K562 (cell line): ENCODE results near the gene ADAM30. TPM values are rescaled to one million over a fixed set of nuclear protein-coding genes. Genes with fewer than 3 reads are reported as not detected.

ENCODE experiments used
- C11orf30 ChIP-seq: fragments of 450-650 bp; IDR thresholded peaks from 2 replicates; pipeline ENCODE4 v1.6.1; 2016; ENCODE audit warnings: low read depth, mild to moderate bottlenecking
- HLTF ChIP-seq: fragments of 450-650 bp; IDR thresholded peaks from 2 replicates; pipeline ENCODE4 v1.6.1; 2016
- L3MBTL2 ChIP-seq: fragments of 450-650 bp; IDR thresholded peaks from 2 replicates; pipeline ENCODE4 v1.6.1; 2016; ENCODE audit warnings: mild to moderate bottlenecking, moderate library complexity
- MEIS2 ChIP-seq: fragments of 450-650 bp; IDR thresholded peaks from 2 replicates; pipeline ENCODE4 v1.6.1; 2014; ENCODE audit warnings: mild to moderate bottlenecking; ENCODE audit not compliant: partially characterized antibody
- ZNF586 ChIP-seq: fragments of 450-650 bp; formaldehyde crosslinking; conservative IDR thresholded peaks from 2 replicates; pipeline ENCODE4 v1.4.0; 2020; ENCODE audit warnings: mild to moderate bottlenecking, moderate library complexity
- polyA plus RNA-seq, 8 experiments: library from polyadenylated mRNA; depleted of rRNA in 4 of 8; stranded (reverse) in 5 of 8; unstranded in 3 of 8; fragments of >200 nt; fragmentation: Nextera tagmentation in 2 of 8; fragmentation: Illumina TruSeq in 1 of 8; extraction: Ambion mirVana in 2 of 8; extraction: Trizol in 1 of 8; gene quantifications; 2 replicates each; pipeline versions ENCODE4 v1.2.1 to v1.2.3, GENCODE V29; 2011 to 2014; ENCODE audit warnings: inconsistent platforms in 1 of 8, missing spikeins in 1 of 8
- total RNA-seq, 7 experiments: library from RNA; depleted of rRNA in 6 of 7; stranded (reverse); fragments of >200 nt in 6 of 7; fragmentation: Illumina TruSeq in 2 of 7; extraction: Trizol in 2 of 7; gene quantifications; 2 replicates each; pipeline versions ENCODE4 v1.2.1 to v1.2.3, GENCODE V29; 2011 to 2021; ENCODE audit warnings: low replicate concordance in 1 of 7
- TF ChIP-seq, protein P1 (sequence below): fragments of 450-650 bp; IDR thresholded peaks from 2 replicates; pipeline ENCODE4 v1.6.1; 2016; ENCODE audit warnings: low read depth
- TF ChIP-seq, protein P2 (sequence below), 2 experiments: fragments of 450-650 bp; conservative IDR thresholded peaks; 2 replicates each; pipeline ENCODE4 v1.6.1; 2017; ENCODE audit warnings: mild to moderate bottlenecking in 2 of 2, moderate library complexity in 2 of 2
- TF ChIP-seq, protein P3 (sequence below): IDR thresholded peaks from 2 replicates; pipeline ENCODE4 v1.6.1; 2011; ENCODE audit not compliant: insufficient read length; ENCODE audit errors: extremely low read depth

The ADAM30 gene
- total and polyA plus RNA-seq, 9 of the 15 experiments (the other 6 are each of a cell fraction or from before 2014, with no cell fraction given) = not detected

DNA sequence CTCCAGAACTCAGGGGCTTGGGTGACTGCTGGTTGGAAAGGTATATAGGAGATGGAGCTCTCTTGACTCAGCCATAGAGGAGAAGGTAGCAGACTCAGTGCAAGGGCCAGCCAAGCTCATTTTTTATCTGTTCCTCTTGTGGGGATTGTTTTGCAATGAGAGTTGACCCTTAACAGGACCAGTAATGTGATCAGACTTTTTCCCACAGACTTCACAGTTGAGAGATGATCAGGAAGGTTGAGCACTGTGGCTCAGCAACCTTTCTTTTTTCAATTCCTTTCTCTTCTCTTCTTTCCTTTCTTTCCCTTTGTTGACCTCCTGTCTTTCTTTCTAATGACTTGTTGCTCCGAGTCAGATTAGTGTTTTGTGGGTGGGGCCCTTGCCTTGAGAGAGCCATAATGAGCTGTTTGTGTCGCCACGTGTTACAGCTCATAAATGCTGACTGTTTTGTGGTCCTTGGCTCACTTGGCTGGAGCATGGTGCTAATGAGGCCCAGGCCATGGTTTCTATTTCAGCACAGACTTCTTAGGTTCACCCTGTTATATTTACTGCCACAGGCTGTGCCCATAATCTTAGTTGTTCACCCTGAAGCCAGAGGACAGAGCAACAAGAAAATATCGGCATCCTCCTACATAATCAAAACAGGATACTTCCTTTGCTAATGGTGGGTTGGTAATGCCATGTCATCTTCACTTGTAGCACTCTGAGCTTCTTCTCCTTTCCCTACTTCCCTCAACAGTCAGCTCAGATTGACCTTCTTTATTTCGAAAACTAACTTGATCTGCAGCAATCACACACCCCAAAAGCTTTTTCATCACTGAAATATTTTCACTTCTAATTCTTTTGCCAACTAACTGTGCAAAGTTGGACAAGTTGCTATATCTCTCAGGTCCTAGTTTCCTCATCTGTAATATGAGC, 13.9 kb downstream of the ADAM30 start (continued):
- TF ChIP-seq, protein P1, sequence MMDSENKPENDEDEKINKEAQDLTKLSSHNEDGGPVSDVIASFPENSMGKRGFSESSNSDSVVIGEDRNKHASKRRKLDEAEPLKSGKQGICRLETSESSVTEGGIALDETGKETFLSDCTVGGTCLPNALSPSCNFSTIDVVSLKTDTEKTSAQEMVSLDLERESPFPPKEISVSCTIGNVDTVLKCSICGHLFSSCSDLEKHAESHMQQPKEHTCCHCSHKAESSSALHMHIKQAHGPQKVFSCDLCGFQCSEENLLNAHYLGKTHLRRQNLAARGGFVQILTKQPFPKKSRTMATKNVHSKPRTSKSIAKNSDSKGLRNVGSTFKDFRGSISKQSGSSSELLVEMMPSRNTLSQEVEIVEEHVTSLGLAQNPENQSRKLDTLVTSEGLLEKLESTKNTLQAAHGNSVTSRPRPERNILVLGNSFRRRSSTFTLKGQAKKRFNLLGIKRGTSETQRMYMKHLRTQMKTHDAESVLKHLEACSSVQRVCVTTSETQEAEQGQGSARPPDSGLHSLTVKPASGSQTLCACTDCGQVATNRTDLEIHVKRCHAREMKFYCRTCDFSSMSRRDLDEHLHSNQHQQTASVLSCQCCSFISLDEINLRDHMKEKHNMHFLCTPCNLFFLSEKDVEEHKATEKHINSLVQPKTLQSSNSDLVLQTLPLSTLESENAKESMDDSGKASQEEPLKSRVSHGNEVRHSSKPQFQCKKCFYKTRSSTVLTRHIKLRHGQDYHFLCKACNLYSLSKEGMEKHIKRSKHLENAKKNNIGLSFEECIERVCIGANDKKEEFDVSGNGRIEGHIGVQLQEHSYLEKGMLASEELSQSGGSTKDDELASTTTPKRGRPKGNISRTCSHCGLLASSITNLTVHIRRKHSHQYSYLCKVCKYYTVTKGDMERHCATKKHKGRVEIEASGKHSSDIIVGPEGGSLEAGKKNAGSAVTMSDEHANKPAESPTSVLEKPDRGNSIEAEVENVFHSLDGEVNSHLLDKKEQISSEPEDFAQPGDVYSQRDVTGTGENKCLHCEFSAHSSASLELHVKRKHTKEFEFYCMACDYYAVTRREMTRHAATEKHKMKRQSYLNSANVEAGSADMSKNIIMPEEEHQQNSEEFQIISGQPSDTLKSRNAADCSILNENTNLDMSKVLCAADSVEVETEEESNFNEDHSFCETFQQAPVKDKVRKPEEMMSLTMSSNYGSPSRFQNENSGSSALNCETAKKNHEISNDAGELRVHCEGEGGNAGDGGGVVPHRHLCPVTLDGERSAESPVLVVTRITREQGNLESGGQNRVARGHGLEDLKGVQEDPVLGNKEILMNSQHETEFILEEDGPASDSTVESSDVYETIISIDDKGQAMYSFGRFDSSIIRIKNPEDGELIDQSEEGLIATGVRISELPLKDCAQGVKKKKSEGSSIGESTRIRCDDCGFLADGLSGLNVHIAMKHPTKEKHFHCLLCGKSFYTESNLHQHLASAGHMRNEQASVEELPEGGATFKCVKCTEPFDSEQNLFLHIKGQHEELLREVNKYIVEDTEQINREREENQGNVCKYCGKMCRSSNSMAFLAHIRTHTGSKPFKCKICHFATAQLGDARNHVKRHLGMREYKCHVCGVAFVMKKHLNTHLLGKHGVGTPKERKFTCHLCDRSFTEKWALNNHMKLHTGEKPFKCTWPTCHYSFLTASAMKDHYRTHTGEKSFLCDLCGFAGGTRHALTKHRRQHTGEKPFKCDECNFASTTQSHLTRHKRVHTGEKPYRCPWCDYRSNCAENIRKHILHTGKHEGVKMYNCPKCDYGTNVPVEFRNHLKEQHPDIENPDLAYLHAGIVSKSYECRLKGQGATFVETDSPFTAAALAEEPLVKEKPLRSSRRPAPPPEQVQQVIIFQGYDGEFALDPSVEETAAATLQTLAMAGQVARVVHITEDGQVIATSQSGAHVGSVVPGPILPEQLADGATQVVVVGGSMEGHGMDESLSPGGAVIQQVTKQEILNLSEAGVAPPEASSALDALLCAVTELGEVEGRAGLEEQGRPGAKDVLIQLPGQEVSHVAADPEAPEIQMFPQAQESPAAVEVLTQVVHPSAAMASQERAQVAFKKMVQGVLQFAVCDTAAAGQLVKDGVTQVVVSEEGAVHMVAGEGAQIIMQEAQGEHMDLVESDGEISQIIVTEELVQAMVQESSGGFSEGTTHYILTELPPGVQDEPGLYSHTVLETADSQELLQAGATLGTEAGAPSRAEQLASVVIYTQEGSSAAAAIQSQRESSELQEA = peak; percentile 53; the same call in 1 of the 2 replicates
- TF ChIP-seq, protein P2, sequence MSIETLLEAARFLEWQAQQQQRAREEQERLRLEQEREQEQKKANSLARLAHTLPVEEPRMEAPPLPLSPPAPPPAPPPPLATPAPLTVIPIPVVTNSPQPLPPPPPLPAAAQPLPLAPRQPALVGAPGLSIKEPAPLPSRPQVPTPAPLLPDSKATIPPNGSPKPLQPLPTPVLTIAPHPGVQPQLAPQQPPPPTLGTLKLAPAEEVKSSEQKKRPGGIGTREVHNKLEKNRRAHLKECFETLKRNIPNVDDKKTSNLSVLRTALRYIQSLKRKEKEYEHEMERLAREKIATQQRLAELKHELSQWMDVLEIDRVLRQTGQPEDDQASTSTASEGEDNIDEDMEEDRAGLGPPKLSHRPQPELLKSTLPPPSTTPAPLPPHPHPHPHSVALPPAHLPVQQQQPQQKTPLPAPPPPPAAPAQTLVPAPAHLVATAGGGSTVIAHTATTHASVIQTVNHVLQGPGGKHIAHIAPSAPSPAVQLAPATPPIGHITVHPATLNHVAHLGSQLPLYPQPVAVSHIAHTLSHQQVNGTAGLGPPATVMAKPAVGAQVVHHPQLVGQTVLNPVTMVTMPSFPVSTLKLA (conservative IDR thresholded peaks at IDR 0.05) = peak; percentile 29 to 49; a peak in 2 of 4 replicates
- TF ChIP-seq C11orf30 = no peak
- TF ChIP-seq ZNF586 = no peak
- no peak for TF ChIP-seq HLTF
- TF ChIP-seq, protein P3, sequence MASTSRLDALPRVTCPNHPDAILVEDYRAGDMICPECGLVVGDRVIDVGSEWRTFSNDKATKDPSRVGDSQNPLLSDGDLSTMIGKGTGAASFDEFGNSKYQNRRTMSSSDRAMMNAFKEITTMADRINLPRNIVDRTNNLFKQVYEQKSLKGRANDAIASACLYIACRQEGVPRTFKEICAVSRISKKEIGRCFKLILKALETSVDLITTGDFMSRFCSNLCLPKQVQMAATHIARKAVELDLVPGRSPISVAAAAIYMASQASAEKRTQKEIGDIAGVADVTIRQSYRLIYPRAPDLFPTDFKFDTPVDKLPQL = no peak
- TF ChIP-seq L3MBTL2 = peak; percentile 14; the same call in 1 of the 2 replicates
- no peak for TF ChIP-seq MEIS2
